Trophoblast cell (in vitro differentiated cells and primary cell): ENCODE measurements around the gene PHLDA3.
A peak's percentile ranks its signal among the peaks of the same experiment; 100 is the strongest.

ENCODE experiments used
- DNase-seq, 2 donors: peaks; one replicate each; pipeline ENCODE4 v3.0.0-alpha.2; 2016
- H2AFZ ChIP-seq: 2 replicates; pipeline ENCODE4 v1.6.1; 2013; ENCODE audit warnings: low read length, moderate library complexity, mild to moderate bottlenecking; ENCODE audit not compliant: insufficient read depth, poor library complexity
- H2AK5ac ChIP-seq: 2 replicates; pipeline ENCODE4 v1.6.1; 2013; ENCODE audit warnings: mild to moderate bottlenecking, low read length
- H2BK120ac ChIP-seq: 2 replicates; pipeline ENCODE4 v1.6.1; 2013; ENCODE audit warnings: low read length, mild to moderate bottlenecking, moderate library complexity; ENCODE audit not compliant: insufficient read depth, poor library complexity
- H2BK12ac ChIP-seq: 2 replicates; pipeline ENCODE4 v1.6.1; 2013; ENCODE audit warnings: mild to moderate bottlenecking, low read length, moderate library complexity
- H2BK5ac ChIP-seq: 2 replicates; pipeline ENCODE4 v1.6.1; 2013; ENCODE audit warnings: low read length, low read depth, moderate library complexity, mild to moderate bottlenecking; ENCODE audit not compliant: poor library complexity
- H3K14ac ChIP-seq: 2 replicates; pipeline ENCODE4 v1.6.1; 2013; ENCODE audit warnings: mild to moderate bottlenecking, low read length
- H3K18ac ChIP-seq: 2 replicates; pipeline ENCODE4 v1.6.1; 2013; ENCODE audit warnings: mild to moderate bottlenecking, low read length
- H3K23ac ChIP-seq: 2 replicates; pipeline ENCODE4 v1.6.1; 2013; ENCODE audit warnings: low read length
- H3K27ac ChIP-seq: 2 replicates; pipeline ENCODE4 v1.5.1; 2013; ENCODE audit warnings: low read depth, mild to moderate bottlenecking, inconsistent platforms, low read length, moderate library complexity
- H3K27me3 ChIP-seq: 2 replicates; pipeline ENCODE4 v1.6.1; 2013; ENCODE audit warnings: inconsistent platforms, mild to moderate bottlenecking, low read length, moderate library complexity; ENCODE audit not compliant: insufficient read depth
- H3K36me3 ChIP-seq, 2 experiments: 1 replicate in 1 of 2; 2 replicates in 1 of 2; pipeline ENCODE4 v1.6.1; 2013; ENCODE audit warnings: low read length in 2 of 2, mild to moderate bottlenecking in 2 of 2, moderate library complexity in 1 of 2; ENCODE audit not compliant: insufficient read depth in 2 of 2, control insufficient read depth in 1 of 2
- H3K4ac ChIP-seq: 2 replicates; pipeline ENCODE4 v1.6.1; 2013; ENCODE audit warnings: low read depth, mild to moderate bottlenecking, low read length, moderate library complexity
- H3K4me1 ChIP-seq, 2 experiments: 1 replicate in 1 of 2; 2 replicates in 1 of 2; pipeline ENCODE4 v1.6.1; 2013; ENCODE audit warnings: low read length in 2 of 2, mild to moderate bottlenecking in 2 of 2, moderate library complexity in 1 of 2; ENCODE audit not compliant: insufficient read depth in 2 of 2, control insufficient read depth in 1 of 2
- H3K4me2 ChIP-seq: 2 replicates; pipeline ENCODE4 v1.6.1; 2013; ENCODE audit warnings: inconsistent platforms, mild to moderate bottlenecking, low read length, moderate library complexity
- H3K4me3 ChIP-seq: 2 replicates; pipeline ENCODE4 v1.5.1; 2013; ENCODE audit warnings: mild to moderate bottlenecking, low read depth, low read length, inconsistent platforms
- H3K79me1 ChIP-seq: one replicate; pipeline ENCODE4 v1.6.1; 2013; ENCODE audit warnings: low read length
- H3K79me2 ChIP-seq: 2 replicates; pipeline ENCODE4 v1.6.1; 2013; ENCODE audit warnings: low read length, mild to moderate bottlenecking; ENCODE audit not compliant: control insufficient read depth, insufficient read depth, poor library complexity
- H3K9ac ChIP-seq: 2 replicates; pipeline ENCODE4 v1.6.1; 2013; ENCODE audit warnings: mild to moderate bottlenecking, low read length
- H3K9me3 ChIP-seq: 2 replicates; pipeline ENCODE4 v1.6.1; 2013; ENCODE audit warnings: low read depth, mild to moderate bottlenecking, control low read depth, inconsistent platforms, low read length; ENCODE audit not compliant: insufficient read depth
- H4K12ac ChIP-seq: 2 replicates; pipeline ENCODE4 v1.6.1; 2013; ENCODE audit warnings: low read depth, mild to moderate bottlenecking, low read length, moderate library complexity
- H4K8ac ChIP-seq: 2 replicates; pipeline ENCODE4 v1.6.1; 2013; ENCODE audit warnings: low read depth, mild to moderate bottlenecking, low read length, moderate library complexity
- H4K91ac ChIP-seq: one replicate; pipeline ENCODE4 v1.6.1; 2013; ENCODE audit warnings: low read depth, mild to moderate bottlenecking, low read length, moderate library complexity
- WGBS: extraction: QIAGEN DNeasy Blood & Tissue Kit; methylation state at CpG from one replicate; pipeline ENCODE4 v1.1.7; 2013; ENCODE audit warnings: missing lambda C conversion rate; ENCODE audit not compliant: insufficient read length, insufficient coverage; ENCODE audit errors: extremely low coverage; 5-methylcytosine and 5-hydroxymethylcytosine counted together

PHLDA3 gene

GRCh38 chr1:201426479-201427310 lies 42.3 kb downstream of the PHLDA3 start:
- H3K36me3 ChIP-seq = no peaks in the 10 kb centered on the region
- no peak overlapping the region for H3K18ac ChIP-seq
- H3K27ac ChIP-seq = no peak overlapping the region
- no peak overlapping the region for H3K4ac ChIP-seq
- H3K4me2 ChIP-seq = no peak overlapping the region
- no peak overlapping the region for H2BK120ac ChIP-seq
- peak overlapping the region; percentile 17 for H2AFZ ChIP-seq
- no peak overlapping the region for H4K91ac ChIP-seq
- WGBS = no CpG with 5 or more reads among the region's 15 CpGs
- H2AK5ac ChIP-seq = no peak overlapping the region
- H3K9me3 ChIP-seq = peaks cover 2% of the 10 kb centered on the region
- no peak overlapping the region for H2BK5ac ChIP-seq
- H2BK12ac ChIP-seq = no peak overlapping the region
- peaks cover 0 to 3% of the 10 kb centered on the region in 2 experiments for H3K4me1 ChIP-seq
- no peak overlapping the region for H4K8ac ChIP-seq
- no peaks in the 10 kb centered on the region for H3K27me3 ChIP-seq
- no peak overlapping the region for H3K9ac ChIP-seq
- H3K23ac ChIP-seq = no peak overlapping the region
- no peak overlapping the region for H3K14ac ChIP-seq
- DNase-seq = no peak
- H3K79me1 ChIP-seq = no peaks in the 10 kb centered on the region
- no peak overlapping the region for H4K12ac ChIP-seq
- H3K4me3 ChIP-seq = no peak overlapping the region
- no peaks in the 10 kb centered on the region for H3K79me2 ChIP-seq

GRCh38 chr1:201424146-201424545 lies 44.8 kb downstream of the PHLDA3 start:
- H2BK5ac ChIP-seq = no peak overlapping the region
- H3K27me3 ChIP-seq = no peaks in the 10 kb centered on the region
- no peak for DNase-seq
- no peak overlapping the region for H2AK5ac ChIP-seq
- H3K18ac ChIP-seq = no peak overlapping the region
- H4K91ac ChIP-seq = no peak overlapping the region
- no CpG with 5 or more reads among the region's 2 CpGs for WGBS
- H3K4me1 ChIP-seq = peaks cover 12 to 14% of the 10 kb centered on the region in 2 experiments
- H3K27ac ChIP-seq = no peak overlapping the region
- no peak overlapping the region for H3K14ac ChIP-seq
- no peak overlapping the region for H3K9ac ChIP-seq
- no peak overlapping the region for H3K23ac ChIP-seq
- H3K9me3 ChIP-seq = peaks cover 4% of the 10 kb centered on the region
- H2BK12ac ChIP-seq = no peak overlapping the region
- H4K12ac ChIP-seq = no peak overlapping the region
- H3K4ac ChIP-seq = no peak overlapping the region
- no peak overlapping the region for H3K4me2 ChIP-seq
- no peak overlapping the region for H3K4me3 ChIP-seq
- no peak overlapping the region for H2BK120ac ChIP-seq
- no peak overlapping the region for H2AFZ ChIP-seq
- no peaks in the 10 kb centered on the region for H3K36me3 ChIP-seq
- H3K79me1 ChIP-seq = peaks cover 3% of the 10 kb centered on the region
- peaks cover 3% of the 10 kb centered on the region for H3K79me2 ChIP-seq
- no peak overlapping the region for H4K8ac ChIP-seq

GRCh38 chr1:201423655-201424054 lies 45.3 kb downstream of the PHLDA3 start:
- Histone ChIP-seq H2AFZ (no peak overlapping the region), H4K12ac (no peak overlapping the region), H3K18ac (no peak overlapping the region), H2BK5ac (no peak overlapping the region), H3K9me3 (peaks cover 4% of the 10 kb centered on the region), H3K79me2 (peaks cover 3% of the 10 kb centered on the region), H3K4me2 (no peak overlapping the region), H3K27me3 (no peaks in the 10 kb centered on the region), H4K91ac (no peak overlapping the region), H3K4ac (no peak overlapping the region), H3K9ac (no peak overlapping the region), H3K36me3 (no peaks in the 10 kb centered on the region), H3K14ac (no peak overlapping the region), H3K23ac (no peak overlapping the region), H2BK12ac (no peak overlapping the region), H3K79me1 (peaks cover 3% of the 10 kb centered on the region), H3K27ac (no peak overlapping the region), H4K8ac (no peak overlapping the region), H3K4me3 (no peak overlapping the region), H2BK120ac (no peak overlapping the region), H3K4me1 (peaks cover 12 to 14% of the 10 kb centered on the region in 2 experiments), H2AK5ac (no peak overlapping the region)
- no peak for DNase-seq
- WGBS = no CpG with 5 or more reads among the region's 6 CpGs

GRCh38 chr1:201422436-201423030 lies 46.5 kb downstream of the PHLDA3 start:
- no peak overlapping the region for H2BK12ac ChIP-seq
- peaks cover 3% of the 10 kb centered on the region for H3K79me1 ChIP-seq
- H3K4me1 ChIP-seq = peaks cover 14% of the 10 kb centered on the region in 2 experiments
- H3K4me2 ChIP-seq = no peak overlapping the region
- no peaks in the 10 kb centered on the region for H3K36me3 ChIP-seq
- H4K12ac ChIP-seq = no peak overlapping the region
- no peak overlapping the region for H2BK120ac ChIP-seq
- no peak overlapping the region for H3K14ac ChIP-seq
- H3K27me3 ChIP-seq = no peaks in the 10 kb centered on the region
- no peak overlapping the region for H3K27ac ChIP-seq
- H3K79me2 ChIP-seq = peaks cover 3% of the 10 kb centered on the region
- H3K9ac ChIP-seq = no peak overlapping the region
- H3K23ac ChIP-seq = no peak overlapping the region
- no peak overlapping the region for H2AFZ ChIP-seq
- H3K4me3 ChIP-seq = no peak overlapping the region
- no CpG with 5 or more reads among the region's 6 CpGs for WGBS
- no peak overlapping the region for H2AK5ac ChIP-seq
- H3K9me3 ChIP-seq = peaks cover 4% of the 10 kb centered on the region
- no peak overlapping the region for H4K91ac ChIP-seq
- no peak overlapping the region for H3K4ac ChIP-seq
- no peak overlapping the region for H4K8ac ChIP-seq
- no peak overlapping the region for H2BK5ac ChIP-seq
- no peak overlapping the region for H3K18ac ChIP-seq
- DNase-seq = no peak
